Nephron (organoid): Measurements from ENCODE around the gene CDK4.

Experiments
- H3K27ac Mint-ChIP-seq, 3 experiments: 2 replicates each; pipeline ENCODE4 v1.8.0; 2020; ENCODE audit warnings: mixed read lengths in 3 of 3, mild to moderate bottlenecking in 2 of 3, moderate library complexity in 1 of 3
- H3K27me3 Mint-ChIP-seq: 2 replicates; pipeline ENCODE4 v1.8.0; 2021; ENCODE audit warnings: low read depth, mild to moderate bottlenecking, moderate library complexity, mixed read lengths
- H3K36me3 Mint-ChIP-seq: 2 replicates; pipeline ENCODE4 v1.8.0; 2020; ENCODE audit warnings: low read depth, mixed read lengths
- H3K4me1 Mint-ChIP-seq: 2 replicates; pipeline ENCODE4 v1.8.0; 2020; ENCODE audit warnings: mixed read lengths
- H3K4me3 Mint-ChIP-seq, 3 experiments: 2 replicates each; pipeline ENCODE4 v1.8.0; 2020; ENCODE audit warnings: mild to moderate bottlenecking in 3 of 3, mixed read lengths in 3 of 3, moderate library complexity in 2 of 3
- H3K9me3 Mint-ChIP-seq: 2 replicates; pipeline ENCODE4 v1.8.0; 2020; ENCODE audit warnings: mixed read lengths
- CTCF ChIP-seq, 3 experiments: fragments of 200-600 bp; sonication (generic); IDR thresholded peaks; one replicate each; pipeline ENCODE4 v1.5.0; 2021; ENCODE audit warnings: antibody characterized with exemption in 3 of 3; ENCODE audit not compliant: unreplicated experiment in 3 of 3

The CDK4 gene

GRCh38 chr12:57744777-57745484 is 7.2 kb downstream of the CDK4 start, which contains the start of gene TSPAN31:
Gene TSPAN31 (plus strand): TSS chr12:57745039. CDS start chr12:57745155, 116 bp downstream.
- Mint-ChIP-seq H3K9me3 (no peaks in the 10 kb centered on the region), H3K4me3 (peak within 1 kb of the TSS; percentile 87 to 89 (median 88)), H3K36me3 (peaks cover 37% of the 10 kb centered on the region), H3K27ac (peak within 1 kb of the TSS; percentile 90 to 98 (median 94)), H3K4me1 (peaks cover 14% of the 10 kb centered on the region), H3K27me3 (peaks cover 28% of the 10 kb centered on the region)
- TF ChIP-seq CTCF (IDR thresholded peaks at IDR 0.05; ENCODE audit: unreplicated experiment in 3 of 3), result no peak

- Mint-ChIP-seq H3K4me3 (peak overlapping the region; percentile 87 to 89 (median 88)), H3K4me1 (peaks cover 17% of the 10 kb centered on the region), H3K27ac (peak overlapping the region; percentile 90 to 98 (median 94)), H3K9me3 (no peaks in the 10 kb centered on the region), H3K27me3 (peaks cover 34% of the 10 kb centered on the region), H3K36me3 (peaks cover 34% of the 10 kb centered on the region)
- TF ChIP-seq CTCF (IDR thresholded peaks at IDR 0.05; ENCODE audit: unreplicated experiment in 3 of 3), result no peak
Observed at GRCh38 chr12:57744194-57744776, 7.8 kb downstream of the CDK4 start.

GRCh38 chr12:57743769-57744168 is 8.3 kb downstream of the CDK4 start:
- H3K27ac Mint-ChIP-seq, result peak overlapping the region in 1 of 3 experiments; percentile 94
- H3K36me3 Mint-ChIP-seq, result peaks cover 29% of the 10 kb centered on the region
- H3K9me3 Mint-ChIP-seq, result no peaks in the 10 kb centered on the region
- H3K4me1 Mint-ChIP-seq, result peaks cover 22% of the 10 kb centered on the region
- peak overlapping the region; percentile 87 to 89 (median 88) for H3K4me3 Mint-ChIP-seq
- peaks cover 39% of the 10 kb centered on the region for H3K27me3 Mint-ChIP-seq
- TF ChIP-seq CTCF (IDR thresholded peaks at IDR 0.05; ENCODE audit: unreplicated experiment in 3 of 3), result no peak

- H3K4me3 Mint-ChIP-seq, result peak overlapping the region in 2 of 3 experiments; percentile 31 to 58
- peaks cover 23% of the 10 kb centered on the region for H3K4me1 Mint-ChIP-seq
- H3K36me3 Mint-ChIP-seq, result peaks cover 16% of the 10 kb centered on the region
- H3K9me3 Mint-ChIP-seq, result no peaks in the 10 kb centered on the region
- peaks cover 46% of the 10 kb centered on the region for H3K27me3 Mint-ChIP-seq
- no peak overlapping the region for H3K27ac Mint-ChIP-seq
- TF ChIP-seq CTCF (IDR thresholded peaks at IDR 0.05; ENCODE audit: unreplicated experiment in 3 of 3), result no peak
Observed at GRCh38 chr12:57741844-57742738, 10.0 kb downstream of the CDK4 start.

- no peak for TF ChIP-seq CTCF (IDR thresholded peaks at IDR 0.05; ENCODE audit: unreplicated experiment in 3 of 3)
- Mint-ChIP-seq H3K9me3 (no peaks in the 10 kb centered on the region), H3K36me3 (peaks cover 9% of the 10 kb centered on the region), H3K27me3 (peaks cover 53% of the 10 kb centered on the region), H3K4me3 (peak overlapping the region in 2 of 3 experiments; percentile 31 to 58), H3K4me1 (peaks cover 28% of the 10 kb centered on the region), H3K27ac (no peak overlapping the region)
Observed at GRCh38 chr12:57741413-57741789, 10.7 kb downstream of the CDK4 start.
